ENCODE results near the gene NDUFAF7.
"Not testable (repeated sequence)": the region's sequence is repeated elsewhere in the genome, so short reads cannot be mapped to it uniquely, and the experiment has no call there.

The NDUFAF7 gene

GRCh38 chr2:37231241-37232130 is at the start of gene NDUFAF7, which contains the start of gene CEBPZ:
Gene NDUFAF7, plus strand, starts transcription at chr2:37231658. Its CDS starts 48 bp downstream, at chr2:37231706.
Gene CEBPZ, minus strand, starts transcription at chr2:37231596. Its CDS starts 29 bp downstream, at chr2:37231567.
- DNase-seq (ENCODE audit: low read depth in 2 of 2), result peak; percentile 65 to 66

- DNase-seq (ENCODE audit: low read depth in 2 of 2), result no peak
Observed at GRCh38 chr2:37181726-37182684, 49.5 kb upstream of the NDUFAF7 start.

- DNase-seq (ENCODE audit: low read depth in 2 of 2), result no peak
Observed at GRCh38 chr2:37188570-37188969, 42.9 kb upstream of the NDUFAF7 start, which contains the start of gene SULT6B1. Gene SULT6B1, minus strand, starts transcription at chr2:37188670. Its CDS starts 30 bp downstream, at chr2:37188640.

GRCh38 chr2:37189452-37190153 is 41.9 kb upstream of the NDUFAF7 start:
- no peak for DNase-seq (ENCODE audit: low read depth in 2 of 2)

DNA sequence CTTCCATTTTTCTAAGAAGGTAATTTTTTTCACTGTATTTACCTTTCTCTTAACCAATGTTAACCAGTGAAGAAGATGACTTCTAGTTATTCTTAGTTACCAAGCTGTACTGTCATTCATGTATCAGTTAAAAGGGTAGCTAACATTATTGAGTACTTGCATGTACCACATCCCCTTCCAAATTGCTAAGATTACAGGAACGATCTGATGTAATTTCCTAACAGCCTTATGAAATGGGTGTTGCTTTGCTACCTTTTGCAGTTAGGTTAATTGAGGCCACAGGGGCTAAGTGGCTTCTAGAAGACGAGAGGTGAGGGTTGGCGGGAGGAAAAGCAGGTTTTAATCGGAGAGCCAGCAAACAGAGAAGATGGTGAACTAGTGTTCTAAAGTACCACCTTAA is 41.2 kb upstream of the NDUFAF7 start:
- DNase-seq (ENCODE audit: low read depth in 2 of 2), result no peak

GRCh38 chr2:37191253-37191652 is 40.2 kb upstream of the NDUFAF7 start:
- DNase-seq (ENCODE audit: low read depth in 2 of 2), result no peak

GRCh38 chr2:37191747-37192146 is 39.7 kb upstream of the NDUFAF7 start:
- DNase-seq (ENCODE audit: low read depth in 2 of 2), result no peak

GRCh38 chr2:37192551-37192950 is 38.9 kb upstream of the NDUFAF7 start:
- no peak for DNase-seq (ENCODE audit: low read depth in 2 of 2)

DNA sequence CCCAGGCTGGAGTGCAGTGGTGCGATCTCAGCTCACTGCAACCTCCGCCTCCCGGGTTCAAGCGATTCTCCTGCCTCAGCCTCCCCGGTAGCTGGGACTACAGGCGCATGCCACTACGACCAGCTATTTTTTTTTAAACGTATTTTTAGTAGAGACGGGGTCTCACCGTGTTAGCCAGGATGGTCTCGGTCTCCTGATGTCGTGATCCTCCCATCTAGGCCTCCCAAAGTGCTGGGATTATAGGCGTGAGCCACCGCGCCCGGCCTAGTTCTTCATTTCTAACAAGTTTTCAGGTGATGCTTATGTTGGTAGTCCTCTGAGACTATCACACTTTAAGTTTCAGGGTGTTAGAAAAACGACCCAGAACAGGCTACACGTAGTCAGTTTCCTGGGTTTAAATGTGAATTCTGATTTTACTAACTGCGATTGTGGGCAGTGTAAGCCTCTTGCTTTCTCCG is 35.6 kb upstream of the NDUFAF7 start:
- not testable (repeated sequence) for DNase-seq (ENCODE audit: low read depth in 2 of 2)

GRCh38 chr2:37196320-37197195 is 34.9 kb upstream of the NDUFAF7 start, which contains the start of gene CEBPZOS:
Gene CEBPZOS, plus strand, starts transcription at chr2:37196496. Its CDS starts 3,209 bp downstream, at chr2:37199705.
- peak; percentile 78 to 83 for DNase-seq (ENCODE audit: low read depth in 2 of 2)

- DNase-seq (ENCODE audit: low read depth in 2 of 2), result no peak
Observed at GRCh38 chr2:37198681-37199065, 32.8 kb upstream of the NDUFAF7 start.

DNA sequence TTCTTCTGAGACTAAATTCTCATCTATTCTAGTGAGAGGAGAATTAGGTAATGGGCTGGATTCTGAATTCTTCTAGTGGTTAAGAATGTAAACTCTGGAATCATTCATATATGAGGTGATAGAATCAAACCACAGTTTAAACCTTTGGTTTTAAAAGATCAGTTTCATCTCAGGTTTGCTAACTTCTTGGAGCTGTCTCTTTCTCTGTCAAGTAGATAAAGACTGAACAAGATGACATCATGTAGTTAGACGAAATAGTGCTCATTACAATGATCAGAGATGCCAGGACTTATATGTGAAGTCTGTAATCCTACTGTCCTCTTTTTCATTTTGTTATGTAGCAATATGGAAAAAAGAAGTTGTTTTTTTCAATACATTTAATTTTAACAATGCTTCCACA is 30.2 kb upstream of the NDUFAF7 start:
- DNase-seq (ENCODE audit: low read depth in 2 of 2), result no peak

- DNase-seq (ENCODE audit: low read depth in 2 of 2), result no peak
Observed at GRCh38 chr2:37201766-37202165, 29.7 kb upstream of the NDUFAF7 start.

GRCh38 chr2:37203708-37204107 is 27.8 kb upstream of the NDUFAF7 start:
- no peak for DNase-seq (ENCODE audit: low read depth in 2 of 2)

DNA sequence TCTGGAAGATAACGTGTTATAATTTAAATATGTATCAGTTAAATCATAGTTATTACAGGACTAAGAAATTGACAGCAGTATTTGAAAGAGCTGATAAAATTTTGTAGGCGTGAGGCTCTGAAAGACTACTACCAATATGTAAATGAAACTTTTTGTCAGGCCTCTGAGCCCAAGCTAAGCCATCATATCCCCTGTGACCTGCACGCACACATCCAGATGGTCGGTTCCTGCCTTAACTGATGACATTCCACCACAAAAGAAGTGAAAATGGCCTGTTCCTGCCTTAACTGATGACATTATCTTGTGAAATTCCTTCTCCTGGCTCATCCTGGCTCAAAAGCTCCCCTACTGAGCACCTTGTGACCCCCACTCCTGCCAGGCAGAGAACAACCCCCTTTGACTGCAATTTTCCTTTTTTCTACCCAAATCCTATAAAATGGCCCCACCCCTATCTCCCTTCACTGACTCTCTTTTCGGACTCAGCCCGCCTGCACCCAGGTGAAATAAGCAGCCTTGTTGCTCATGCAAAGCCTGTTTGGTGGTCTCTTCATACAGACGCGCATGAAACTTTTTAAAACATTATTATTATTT is 26.3 kb upstream of the NDUFAF7 start:
- DNase-seq (ENCODE audit: low read depth in 2 of 2), result not testable (repeated sequence)

- DNase-seq (ENCODE audit: low read depth in 2 of 2), result no peak
Observed at GRCh38 chr2:37205689-37206341, 25.6 kb upstream of the NDUFAF7 start.

GRCh38 chr2:37206760-37207159 is 24.7 kb upstream of the NDUFAF7 start:
- DNase-seq (ENCODE audit: low read depth in 2 of 2), result not testable (repeated sequence)

DNA sequence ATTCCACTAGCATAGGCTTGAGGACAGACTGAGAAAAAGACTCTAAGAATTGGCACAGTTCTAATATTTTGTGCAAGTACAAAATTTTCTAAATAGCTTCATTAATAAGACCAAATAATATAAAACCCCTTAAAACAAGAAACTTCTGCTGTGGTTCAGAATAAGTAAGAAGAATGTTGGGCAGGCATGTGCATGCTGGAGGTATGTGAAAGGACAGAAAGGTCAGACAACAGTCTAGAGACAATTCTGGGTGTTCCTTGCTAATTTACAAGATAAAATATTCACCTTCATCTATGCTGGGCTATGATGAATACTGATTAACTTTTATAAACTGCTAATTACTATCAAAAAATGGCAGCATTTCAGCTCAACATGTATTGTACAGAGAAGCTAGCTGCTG is 20.2 kb upstream of the NDUFAF7 start:
- DNase-seq (ENCODE audit: low read depth in 2 of 2), result no peak

GRCh38 chr2:37211939-37212338 is 19.5 kb upstream of the NDUFAF7 start:
- no peak for DNase-seq (ENCODE audit: low read depth in 2 of 2)
